22Rv1 (cell line): ENCODE data around the gene MSN.

ENCODE experiments used
- ZFX ChIP-seq: fragments of 450-650 bp; IDR thresholded peaks from 2 replicates; pipeline ENCODE4 v1.6.1; 2017; ENCODE audit warnings: antibody characterized with exemption, borderline replicate concordance
- TF ChIP-seq, protein P1 (sequence below): fragments of 450-650 bp; IDR thresholded peaks from 2 replicates; pipeline ENCODE4 v1.5.1; 2017; ENCODE audit warnings: mild to moderate bottlenecking

DNA sequence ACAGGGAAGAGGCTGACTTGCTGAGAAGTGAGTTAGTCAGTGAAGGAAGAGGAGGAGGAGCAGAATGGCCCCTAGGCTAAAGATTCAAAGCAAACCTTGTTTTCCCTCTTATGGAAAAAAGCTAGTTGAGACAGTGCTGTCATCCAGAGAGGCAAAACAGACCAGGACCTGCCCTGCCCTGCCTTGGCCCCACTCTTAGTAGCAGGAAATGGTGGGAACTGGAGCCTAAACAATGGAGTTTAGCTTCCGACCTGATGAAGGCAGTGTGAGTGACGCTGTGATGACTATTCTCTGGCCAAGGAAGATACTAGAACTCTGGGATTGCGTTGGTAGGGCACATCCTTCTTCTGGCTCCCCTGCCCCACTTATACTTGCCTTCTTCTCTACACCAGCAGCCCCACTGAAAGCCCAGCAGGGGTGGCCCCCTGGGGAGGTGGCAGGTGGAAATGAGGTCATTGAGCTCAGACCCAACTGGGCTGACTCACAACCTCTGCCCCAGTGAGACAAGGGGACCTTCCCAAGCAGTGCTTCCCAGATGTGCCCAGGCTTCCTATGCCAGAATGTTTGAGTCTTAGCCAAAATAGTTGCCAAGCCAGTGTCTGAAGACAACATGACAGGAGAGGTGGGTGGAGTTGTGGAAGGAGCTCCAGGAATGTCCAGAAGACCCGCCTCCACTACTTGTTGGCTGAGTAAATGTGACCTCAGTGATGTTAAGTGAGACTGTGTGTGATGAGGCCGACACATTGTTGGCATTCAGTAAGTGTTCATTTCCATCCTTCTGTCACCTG is 38.8 kb downstream of the MSN start:
- TF ChIP-seq, protein P1, sequence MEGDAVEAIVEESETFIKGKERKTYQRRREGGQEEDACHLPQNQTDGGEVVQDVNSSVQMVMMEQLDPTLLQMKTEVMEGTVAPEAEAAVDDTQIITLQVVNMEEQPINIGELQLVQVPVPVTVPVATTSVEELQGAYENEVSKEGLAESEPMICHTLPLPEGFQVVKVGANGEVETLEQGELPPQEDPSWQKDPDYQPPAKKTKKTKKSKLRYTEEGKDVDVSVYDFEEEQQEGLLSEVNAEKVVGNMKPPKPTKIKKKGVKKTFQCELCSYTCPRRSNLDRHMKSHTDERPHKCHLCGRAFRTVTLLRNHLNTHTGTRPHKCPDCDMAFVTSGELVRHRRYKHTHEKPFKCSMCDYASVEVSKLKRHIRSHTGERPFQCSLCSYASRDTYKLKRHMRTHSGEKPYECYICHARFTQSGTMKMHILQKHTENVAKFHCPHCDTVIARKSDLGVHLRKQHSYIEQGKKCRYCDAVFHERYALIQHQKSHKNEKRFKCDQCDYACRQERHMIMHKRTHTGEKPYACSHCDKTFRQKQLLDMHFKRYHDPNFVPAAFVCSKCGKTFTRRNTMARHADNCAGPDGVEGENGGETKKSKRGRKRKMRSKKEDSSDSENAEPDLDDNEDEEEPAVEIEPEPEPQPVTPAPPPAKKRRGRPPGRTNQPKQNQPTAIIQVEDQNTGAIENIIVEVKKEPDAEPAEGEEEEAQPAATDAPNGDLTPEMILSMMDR = no peak
- no peak for TF ChIP-seq ZFX
